K562 (cell line): ENCODE measurements around the gene SDK1. TPM values are rescaled to one million over a fixed set of nuclear protein-coding genes. Genes with fewer than 3 reads are reported as not detected.

Experiments
- ATAC-seq: fragments of 200-7000 bp; cut with Tn5 transposase; 3 replicates; pipeline ENCODE4 v1.9.1; 2020; ENCODE audit warnings: moderate library complexity
- BruUV-seq: library from RNA; stranded (reverse); fragments of 400-500 nt; replicated peaks from 2 replicates; lab custom pipeline; 2021; lab: Mats Ljungman, UMichigan
- CTCF ChIA-PET: fragments of 300-600 bp; formaldehyde crosslinking; extraction: SDS; loops from one replicate; lab custom pipeline; 2021; ENCODE audit warnings: low intra/inter-chr PET ratio; lab: Yijun Ruan, JAX
- POLR2A ChIA-PET: fragments of 300-600, 350-650 bp; sonication (Branson Sonifier 250); formaldehyde crosslinking; extraction: SDS; loops from one replicate; lab custom pipeline; 2021; ENCODE audit warnings: antibody characterized with exemption, inconsistent platforms; lab: Yijun Ruan, JAX
- DNase-seq, 4 experiments: peaks; one replicate each; pipeline versions ENCODE4 v3.0.0 to v3.0.0-alpha.2; 2011 to 2018; ENCODE audit warnings: low spot score in 3 of 4, mixed read lengths in 3 of 4; ENCODE audit errors: extremely low read depth in 1 of 4
- FAIRE-seq: peaks from 2 replicates; lab custom pipeline; 2011; peaks lifted over from hg19 to GRCh38; lab: Jason Lieb, UNC
- H2AFZ ChIP-seq: 2 replicates; pipeline ENCODE4 v1.6.0; 2011; ENCODE audit warnings: low read depth, low read length, control low read depth, inconsistent platforms
- H3K27ac ChIP-seq: fragments of 200-600 bp; 3 replicates; pipeline ENCODE4 v1.8.0; 2011; ENCODE audit warnings: low read depth, mild to moderate bottlenecking, control low read depth, inconsistent platforms, low read length, moderate library complexity, mixed read lengths; ENCODE audit errors: extremely low read depth
- H3K27me3 ChIP-seq, 2 experiments: fragments of 300-600 bp in 1 of 2; 2 replicates in 1 of 2; 3 replicates in 1 of 2; pipeline versions ENCODE4 v1.6.0 to v1.8.0; 2011; ENCODE audit warnings: inconsistent platforms in 2 of 2, low read length in 2 of 2, mild to moderate bottlenecking in 1 of 2, mixed read lengths in 1 of 2, moderate library complexity in 1 of 2; ENCODE audit not compliant: control insufficient read depth in 2 of 2, insufficient read depth in 2 of 2
- H3K36me3 ChIP-seq: fragments of 300-600 bp; 3 replicates; pipeline ENCODE4 v1.8.0; 2011; ENCODE audit warnings: mild to moderate bottlenecking, low read length, inconsistent platforms; ENCODE audit not compliant: control insufficient read depth, insufficient read depth
- H3K4me1 ChIP-seq, 2 experiments: fragments of 200-600 bp in 1 of 2; replicated peaks in 1 of 2; 2 replicates in 1 of 2; 3 replicates in 1 of 2; pipeline versions ENCODE4 v1.5.1 to v1.8.0; 2011; ENCODE audit warnings: inconsistent platforms in 2 of 2, low read length in 2 of 2, mild to moderate bottlenecking in 1 of 2, mixed read lengths in 1 of 2, moderate library complexity in 1 of 2; ENCODE audit not compliant: control insufficient read depth in 2 of 2, insufficient read depth in 2 of 2
- H3K4me2 ChIP-seq: 2 replicates; pipeline ENCODE4 v1.6.1; 2011; ENCODE audit warnings: low read length, control low read depth, inconsistent platforms, mixed read lengths; ENCODE audit not compliant: insufficient read depth
- H3K4me3 ChIP-seq: fragments of 200-600 bp; sonication (generic), shearing (Covaris generic); 2 replicates; pipeline ENCODE4 v1.5.1; 2016; ENCODE audit warnings: control low read depth, inconsistent platforms
- H3K79me2 ChIP-seq: fragments of 200-600 bp; 3 replicates; pipeline ENCODE4 v1.8.0; 2011; ENCODE audit warnings: low read length, inconsistent platforms; ENCODE audit not compliant: control insufficient read depth, insufficient read depth
- H3K9ac ChIP-seq, 2 experiments: 2 replicates each; pipeline versions ENCODE4 v1.6.0 to v1.6.1; 2011; ENCODE audit warnings: low read depth in 2 of 2, low read length in 2 of 2, control low read depth in 1 of 2, inconsistent platforms in 1 of 2, mild to moderate bottlenecking in 1 of 2, mixed read lengths in 1 of 2; ENCODE audit not compliant: insufficient read depth in 1 of 2
- H3K9me1 ChIP-seq: one replicate; pipeline ENCODE4 v1.6.0; 2011; ENCODE audit warnings: inconsistent platforms, mild to moderate bottlenecking, low read length, moderate library complexity; ENCODE audit not compliant: control insufficient read depth, insufficient read depth
- H3K9me3 ChIP-seq: replicated peaks from 2 replicates; pipeline ENCODE4 v1.5.1; 2011; ENCODE audit warnings: low read depth, low read length, inconsistent platforms; ENCODE audit not compliant: control insufficient read depth, insufficient read depth
- H4K20me1 ChIP-seq: replicated peaks from 2 replicates; pipeline ENCODE4 v1.6.1; 2011; ENCODE audit warnings: low read length, inconsistent platforms, mixed read lengths; ENCODE audit not compliant: control insufficient read depth, insufficient read depth
- CHD4 ChIP-seq: fragments of 200-600 bp; sonication (generic); IDR thresholded peaks from 3 replicates; pipeline ENCODE4 v1.6.1; 2012; ENCODE audit warnings: low read depth, mild to moderate bottlenecking, mixed read lengths, low read length, inconsistent platforms; ENCODE audit not compliant: insufficient read depth, insufficient replicate concordance, poor library complexity, severe bottlenecking
- CSDE1 ChIP-seq, 2 experiments: fragments of 450-650 bp; IDR thresholded peaks; 2 replicates each; pipeline ENCODE4 v1.6.1; 2016; ENCODE audit warnings: mild to moderate bottlenecking in 1 of 2
- HNRNPL ChIP-seq: fragments of 200-400 bp; formaldehyde crosslinking; IDR thresholded peaks from 2 replicates; pipeline ENCODE4 v1.6.1; 2017; ENCODE audit warnings: low read depth, mild to moderate bottlenecking, low read length
- SMAD2 ChIP-seq: fragments of 150-350 bp; IDR thresholded peaks from 2 replicates; pipeline ENCODE4 v1.6.1; 2014; ENCODE audit warnings: low read depth, mild to moderate bottlenecking, low read length
- TAF7 ChIP-seq: fragments of 450-650 bp; IDR thresholded peaks from 2 replicates; pipeline ENCODE4 v1.6.1; 2016; ENCODE audit warnings: missing genetic modification characterization, missing compliant biosample characterization
- TAF9B ChIP-seq: fragments of 450-650 bp; IDR thresholded peaks from 2 replicates; pipeline ENCODE4 v1.6.1; 2018; ENCODE audit warnings: mild to moderate bottlenecking; ENCODE audit not compliant: partially characterized antibody
- TEAD1 ChIP-seq, 2 experiments: fragments of 450-650 bp in 1 of 2; sonication (generic) in 1 of 2; formaldehyde crosslinking; IDR thresholded peaks; 2 replicates each; pipeline versions ENCODE4 v1.4.0 to v1.8.0; 2020 to 2022; ENCODE audit warnings: mild to moderate bottlenecking in 2 of 2, missing genetic modification reagents in 1 of 2
- ZNF584 ChIP-seq: fragments of 200-800 bp; sonication (Bioruptor generic); IDR thresholded peaks from 2 replicates; pipeline ENCODE4 v1.6.1; 2016; ENCODE audit warnings: low read depth, mild to moderate bottlenecking, missing genetic modification characterization, missing compliant biosample characterization
- WGBS: fragments of 100-300 bp; shearing (Covaris generic); methylation state at CpG from one replicate; pipeline ENCODE4 v1.1.6; 2016; ENCODE audit warnings: low coverage, mixed read lengths; ENCODE audit not compliant: insufficient coverage; ENCODE audit errors: missing lambda C conversion rate; 5-methylcytosine and 5-hydroxymethylcytosine counted together
- in situ Hi-C: fragments of 300-500 bp; cut with MboI; formaldehyde crosslinking; loops from 4 replicates; pipeline ENCODE4 v1.15.0; 2018; ENCODE audit warnings: inconsistent platforms, mixed read lengths
- intact Hi-C: fragments of 100-400 bp; cut with micrococcal nuclease; formaldehyde crosslinking; loops from 2 replicates; pipeline ENCODE4 v1.14.2; 2022
- polyA plus RNA-seq, 8 experiments: library from polyadenylated mRNA; depleted of rRNA in 4 of 8; stranded (reverse) in 5 of 8; unstranded in 3 of 8; fragments of >200 nt; fragmentation: Nextera tagmentation in 2 of 8; fragmentation: Illumina TruSeq in 1 of 8; extraction: Ambion mirVana in 2 of 8; extraction: Trizol in 1 of 8; gene quantifications; 2 replicates each; pipeline versions ENCODE4 v1.2.1 to v1.2.3, GENCODE V29; 2011 to 2014; ENCODE audit warnings: inconsistent platforms in 1 of 8, missing spikeins in 1 of 8
- total RNA-seq, 7 experiments: library from RNA; depleted of rRNA in 6 of 7; stranded (reverse); fragments of >200 nt in 6 of 7; fragmentation: Illumina TruSeq in 2 of 7; extraction: Trizol in 2 of 7; gene quantifications; 2 replicates each; pipeline versions ENCODE4 v1.2.1 to v1.2.3, GENCODE V29; 2011 to 2021; ENCODE audit warnings: low replicate concordance in 1 of 7

The SDK1 gene
- total and polyA plus RNA-seq, 9 of the 15 experiments (the other 6 are each of a cell fraction or from before 2014, with no cell fraction given), result 0.16 TPM; not detected in 8

- no peak for TF ChIP-seq TAF7
Measured at GRCh38 chr7:4174884-4175283, 873.8 kb downstream of the SDK1 start (continued).

- ChIA-PET POLR2A (no interaction called here), CTCF (no interaction called here)
- in situ Hi-C loops (no loop called here), intact Hi-C loops (no loop called here)
- Histone ChIP-seq H3K4me2 (no peak overlapping the region), H3K9me3 (no peaks in the 10 kb centered on the region), H2AFZ (no peak overlapping the region), H3K36me3 (no peaks in the 10 kb centered on the region), H3K9me1 (no peaks in the 10 kb centered on the region), H3K4me3 (no peak overlapping the region), H3K4me1 (no peaks in the 10 kb centered on the region), H3K27ac (no peak overlapping the region), H4K20me1 (no peaks in the 10 kb centered on the region; the same call in 1 of the 2 replicates), H3K9ac (no peak overlapping the region), H3K79me2 (no peaks in the 10 kb centered on the region), H3K27me3 (peaks cover 15 to 80% of the 10 kb centered on the region in 2 experiments; a peak in 4 of 5 replicates)
- no peak for TF ChIP-seq SMAD2
- no peak for TF ChIP-seq TEAD1 (CRISPR knock-in tag; IDR thresholded peaks at IDR 0.05)
- TF ChIP-seq TAF9B, result no peak
- no peak for TF ChIP-seq HNRNPL
- no peak for TF ChIP-seq ZNF584
- TF ChIP-seq CSDE1 (IDR thresholded peaks at IDR 0.05), result no peak
- TF ChIP-seq CHD4, result no peak
- WGBS, result 6% methylated on average over 34 of the region's 34 CpGs
- no peak for ATAC-seq
- no peak for DNase-seq
- no peak for FAIRE-seq
- no TSS peak for BruUV-seq
Measured at GRCh38 chr7:4175346-4175973, 874.4 kb downstream of the SDK1 start.
